ENCODE data around the gene SLC6A11. TPM values are rescaled to one million over a fixed set of nuclear protein-coding genes. Genes with fewer than 3 reads are reported as not detected.

SLC6A11 gene
- polyA plus RNA-seq, 2 of the 4 experiments (the other 2 are of a cell fraction) = 0.03 TPM

GRCh38 chr3:10888518-10889090 is 72.6 kb downstream of the SLC6A11 start:
- H3K27ac ChIP-seq = no peak overlapping the region
- TF ChIP-seq JUNB (IDR thresholded peaks at IDR 0.05) (no peak), NPAS2 (CRISPR knock-in tag; IDR thresholded peaks at IDR 0.05; ENCODE audit: borderline replicate concordance) (no peak), ZSCAN20 (CRISPR knock-in tag; IDR thresholded peaks at IDR 0.05) (no peak), CBX8 (IDR thresholded peaks at IDR 0.05) (no peak), PHF8 (IDR thresholded peaks at IDR 0.05; ENCODE audit: borderline replicate concordance, low read depth) (no peak), RFX5 (IDR thresholded peaks at IDR 0.05) (no peak)
- FAIRE-seq (no peak), DNase-seq (ENCODE audit: low read depth in 1 of 2, low spot score in 1 of 2) (no peak), ATAC-seq (no peak)
- no peak overlapping the region for H3K4me2 ChIP-seq
- peaks cover 13% of the 10 kb centered on the region; the same call in 1 of the 3 replicates for H3K9me3 ChIP-seq
- no peaks in the 10 kb centered on the region for H3K4me1 ChIP-seq
- no peak overlapping the region for H3K4me3 ChIP-seq
- ChIA-PET CTCF (interaction anchor here (1.2 to 1.7 kb wide), 2 partner anchors 9 to 130 kb away, joined by 3 to 7 read pairs; no protein-coding TSS in a partner anchor), POLR2A (no interaction called here)
- WGBS (ENCODE audit: missing lambda C conversion rate) = 0% methylated on average over 3 of the region's 3 CpGs

GRCh38 chr3:10889206-10889960 is 73.4 kb downstream of the SLC6A11 start:
- POLR2A ChIA-PET = no interaction called here
- no peak for ATAC-seq
- Histone ChIP-seq H3K9me3 (peaks cover 13% of the 10 kb centered on the region; the same call in 1 of the 3 replicates), H3K4me1 (no peaks in the 10 kb centered on the region), H3K27ac (no peak overlapping the region), H3K4me3 (no peak overlapping the region), H3K4me2 (no peak overlapping the region)
- no peak for DNase-seq (ENCODE audit: low read depth in 1 of 2, low spot score in 1 of 2)
- TF ChIP-seq ATOH8 (CRISPR knock-in tag; IDR thresholded peaks at IDR 0.05; ENCODE audit: low read depth) = no peak
- no peak for TF ChIP-seq GATA3 (IDR thresholded peaks at IDR 0.05; ENCODE audit: borderline replicate concordance)
- no peak for TF ChIP-seq CTCF (IDR thresholded peaks at IDR 0.05)
- TF ChIP-seq SREBF2 (IDR thresholded peaks at IDR 0.05) = no peak
- TF ChIP-seq HOXB13 (CRISPR knock-in tag; IDR thresholded peaks at IDR 0.05; ENCODE audit: low read depth) = no peak
- TF ChIP-seq HOXA7 (CRISPR knock-in tag; IDR thresholded peaks at IDR 0.05) = no peak
- no peak for TF ChIP-seq CEBPB (IDR thresholded peaks at IDR 0.05)
- TF ChIP-seq KDM1A (IDR thresholded peaks at IDR 0.05; ENCODE audit: low read depth) = no peak
- TF ChIP-seq PBX3 (IDR thresholded peaks at IDR 0.05) = no peak
- no peak for TF ChIP-seq ZNF302 (CRISPR knock-in tag; IDR thresholded peaks at IDR 0.05)
- no peak for TF ChIP-seq ZSCAN20 (CRISPR knock-in tag; IDR thresholded peaks at IDR 0.05)
- 0% methylated on average over 2 of the region's 2 CpGs for WGBS (ENCODE audit: missing lambda C conversion rate)
- no peak for FAIRE-seq
- CTCF ChIA-PET = interaction anchor here (0.9 to 1.2 kb wide), 3 partner anchors 10 to 170 kb away, joined by 3 to 4 read pairs (median 3); no protein-coding TSS in a partner anchor

GRCh38 chr3:10890665-10891064 is 74.6 kb downstream of the SLC6A11 start:
- POLR2A ChIA-PET = no interaction called here
- Histone ChIP-seq H3K27ac (no peak overlapping the region), H3K9me3 (peaks cover 13% of the 10 kb centered on the region; the same call in 1 of the 3 replicates), H3K4me2 (no peak overlapping the region), H3K4me3 (no peak overlapping the region), H3K4me1 (no peaks in the 10 kb centered on the region)
- WGBS (ENCODE audit: missing lambda C conversion rate) = 6% methylated on average over 1 of the region's 1 CpG
- ATAC-seq (no peak), DNase-seq (ENCODE audit: low read depth in 1 of 2, low spot score in 1 of 2) (no peak), FAIRE-seq (no peak)
- TF ChIP-seq POLR2AphosphoS2 (conservative IDR thresholded peaks at IDR 0.05; ENCODE audit: low read length) (no peak), CBX2 (IDR thresholded peaks at IDR 0.05; ENCODE audit: borderline replicate concordance, low read depth) (no peak), CBX8 (IDR thresholded peaks at IDR 0.05) (no peak), EHMT2 (IDR thresholded peaks at IDR 0.05; ENCODE audit: low read depth) (no peak), BCL3 (IDR thresholded peaks at IDR 0.05) (no peak), POLR2A (IDR thresholded peaks at IDR 0.05; ENCODE audit: low read length) (no peak), SREBF2 (IDR thresholded peaks at IDR 0.05) (no peak), ELK1 (IDR thresholded peaks at IDR 0.05; ENCODE audit: low read depth, low read length) (no peak), SMC3 (IDR thresholded peaks at IDR 0.05) (no peak), HOXB5 (CRISPR knock-in tag; IDR thresholded peaks at IDR 0.05) (no peak), FOXS1 (CRISPR knock-in tag; IDR thresholded peaks at IDR 0.05) (no peak), ESRRA (IDR thresholded peaks at IDR 0.05; ENCODE audit: borderline replicate concordance, low read length) (no peak), HDAC2 (IDR thresholded peaks at IDR 0.05) (no peak)
- CTCF ChIA-PET = interaction anchor here (0.8 to 1.9 kb wide), 3 partner anchors 9 to 169 kb away, joined by 3 to 5 read pairs (median 4); no protein-coding TSS in a partner anchor
